Vagina (tissue), 2 donors: ENCODE data around the gene EFHC1. TPM values are rescaled to one million over a fixed set of nuclear protein-coding genes. Genes with fewer than 3 reads are reported as not detected.

Source experiments
- DNase-seq, 2 donors: peaks; one replicate each; pipeline ENCODE4 v3.0.0-alpha.2; 2017; ENCODE audit errors: extremely low spot score in 2 of 2
- H3K27ac ChIP-seq: fragments of 200-600 bp; sonication (generic); one replicate; pipeline ENCODE4 v1.5.1; 2019
- H3K27me3 ChIP-seq: fragments of 200-600 bp; sonication (generic); one replicate; pipeline ENCODE4 v1.5.1; 2019
- H3K36me3 ChIP-seq, 2 donors: fragments of 200-600 bp; sonication (generic); one replicate each; pipeline ENCODE4 v1.5.1; 2017 to 2019
- H3K4me1 ChIP-seq: fragments of 200-600 bp; sonication (generic); one replicate; pipeline ENCODE4 v1.5.1; 2019
- H3K4me3 ChIP-seq, 2 donors: fragments of 200-600 bp; sonication (generic); 1 replicate in 1 of 2; 2 replicates in 1 of 2; pipeline ENCODE4 v1.5.1; 2016 to 2019
- H3K9me3 ChIP-seq: fragments of 200-600 bp; sonication (generic); one replicate; pipeline ENCODE4 v1.5.1; 2019
- POLR2A ChIP-seq, 2 donors: fragments of 450-650 bp; IDR thresholded peaks; one replicate each; pipeline ENCODE4 v1.6.1; 2017; ENCODE audit warnings: antibody characterized with exemption in 2 of 2, mild to moderate bottlenecking in 2 of 2, moderate library complexity in 2 of 2
- POLR2AphosphoS5 ChIP-seq, 2 donors: sonication (generic); formaldehyde crosslinking; IDR thresholded peaks; one replicate each; pipeline ENCODE4 v1.9.0; 2017; ENCODE audit warnings: antibody characterized with exemption in 2 of 2, mild to moderate bottlenecking in 2 of 2, low read depth in 1 of 2; ENCODE audit not compliant: insufficient read depth in 1 of 2
- intact Hi-C: fragments of 100-400 bp; cut with DNase I; formaldehyde crosslinking; loops from one replicate; pipeline ENCODE4 v1.15.1; 2023
- total RNA-seq: library from RNA; depleted of rRNA; stranded (reverse); fragments of >200 nt; gene quantifications from one replicate; pipeline ENCODE4 v1.2.3, GENCODE V29; 2016
- TF ChIP-seq, protein P1 (sequence below), 3 experiments: fragments of 450-650 bp in 2 of 3; fragments of 200-600 bp in 1 of 3; sonication (generic) in 1 of 3; IDR thresholded peaks; one replicate each; pipeline ENCODE4 v1.5.1; 2017 to 2019; ENCODE audit warnings: antibody characterized with exemption in 3 of 3, mild to moderate bottlenecking in 2 of 3, moderate library complexity in 2 of 3

The EFHC1 gene
- total RNA-seq, 1 donor from 2014 or later, result 27.0 TPM

DNA sequence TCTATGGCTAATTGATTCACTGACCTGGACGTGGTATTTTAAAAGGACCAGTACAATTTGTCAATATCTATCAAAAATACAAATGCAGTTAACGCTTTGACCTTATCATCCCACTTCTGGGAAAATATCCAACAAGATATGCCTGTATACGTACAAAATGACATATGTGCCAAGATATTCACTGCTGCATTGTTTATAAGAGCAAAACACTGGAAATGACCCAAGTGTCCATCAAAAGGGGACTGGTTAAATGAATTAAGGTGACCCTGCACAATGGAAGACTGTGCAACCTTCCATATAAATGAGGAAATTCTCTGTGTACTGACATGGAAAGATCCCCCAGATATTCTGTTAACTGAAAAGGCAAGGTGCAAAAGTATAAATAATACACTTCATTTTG, 142.8 kb downstream of the EFHC1 start:
- TF ChIP-seq, protein P1, sequence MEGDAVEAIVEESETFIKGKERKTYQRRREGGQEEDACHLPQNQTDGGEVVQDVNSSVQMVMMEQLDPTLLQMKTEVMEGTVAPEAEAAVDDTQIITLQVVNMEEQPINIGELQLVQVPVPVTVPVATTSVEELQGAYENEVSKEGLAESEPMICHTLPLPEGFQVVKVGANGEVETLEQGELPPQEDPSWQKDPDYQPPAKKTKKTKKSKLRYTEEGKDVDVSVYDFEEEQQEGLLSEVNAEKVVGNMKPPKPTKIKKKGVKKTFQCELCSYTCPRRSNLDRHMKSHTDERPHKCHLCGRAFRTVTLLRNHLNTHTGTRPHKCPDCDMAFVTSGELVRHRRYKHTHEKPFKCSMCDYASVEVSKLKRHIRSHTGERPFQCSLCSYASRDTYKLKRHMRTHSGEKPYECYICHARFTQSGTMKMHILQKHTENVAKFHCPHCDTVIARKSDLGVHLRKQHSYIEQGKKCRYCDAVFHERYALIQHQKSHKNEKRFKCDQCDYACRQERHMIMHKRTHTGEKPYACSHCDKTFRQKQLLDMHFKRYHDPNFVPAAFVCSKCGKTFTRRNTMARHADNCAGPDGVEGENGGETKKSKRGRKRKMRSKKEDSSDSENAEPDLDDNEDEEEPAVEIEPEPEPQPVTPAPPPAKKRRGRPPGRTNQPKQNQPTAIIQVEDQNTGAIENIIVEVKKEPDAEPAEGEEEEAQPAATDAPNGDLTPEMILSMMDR (IDR thresholded peaks at IDR 0.05), result no peak
- TF ChIP-seq POLR2A (IDR thresholded peaks at IDR 0.05) (no peak), POLR2AphosphoS5 (IDR thresholded peaks at IDR 0.05; ENCODE audit: insufficient read depth in 1 of 2, low read depth in 1 of 2) (no peak)
- Histone ChIP-seq H3K36me3 (no peaks in the 10 kb centered on the region), H3K9me3 (no peaks in the 10 kb centered on the region), H3K4me1 (peaks cover 38% of the 10 kb centered on the region), H3K27me3 (no peaks in the 10 kb centered on the region), H3K27ac (no peak overlapping the region), H3K4me3 (no peak overlapping the region)
- DNase-seq, result no peak
- intact Hi-C loops, result no loop called here

DNA sequence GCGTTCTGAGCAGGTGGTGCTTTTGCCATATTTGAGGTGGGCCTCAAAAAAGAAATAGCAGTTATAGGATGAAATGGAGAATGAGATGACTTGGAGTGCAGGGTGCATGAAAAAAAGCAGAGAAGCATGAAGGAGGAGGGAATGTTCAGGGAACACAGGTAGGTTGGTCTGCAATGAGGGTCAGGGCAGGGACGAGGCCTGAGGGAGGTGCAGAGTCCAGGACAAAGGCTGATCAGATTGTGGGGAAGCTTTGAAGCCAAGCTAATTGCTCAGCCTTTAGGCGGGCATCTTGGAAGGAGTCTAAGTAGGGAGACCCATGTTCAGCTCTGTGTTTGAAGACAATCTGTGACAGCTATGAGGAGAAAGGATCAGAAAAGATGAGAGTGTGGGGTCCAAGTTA, 144.7 kb downstream of the EFHC1 start:
- DNase-seq, result no peak
- intact Hi-C loops, result no loop called here
- H3K4me3 ChIP-seq, result no peak overlapping the region
- TF ChIP-seq, protein P1 (IDR thresholded peaks at IDR 0.05), result no peak
- TF ChIP-seq POLR2A (IDR thresholded peaks at IDR 0.05), result no peak
- no peak for TF ChIP-seq POLR2AphosphoS5 (IDR thresholded peaks at IDR 0.05; ENCODE audit: insufficient read depth in 1 of 2, low read depth in 1 of 2)
- peaks cover 42% of the 10 kb centered on the region for H3K4me1 ChIP-seq
- H3K36me3 ChIP-seq, result no peaks in the 10 kb centered on the region
- no peaks in the 10 kb centered on the region for H3K9me3 ChIP-seq
- no peak overlapping the region for H3K27ac ChIP-seq
- H3K27me3 ChIP-seq, result no peaks in the 10 kb centered on the region

DNA sequence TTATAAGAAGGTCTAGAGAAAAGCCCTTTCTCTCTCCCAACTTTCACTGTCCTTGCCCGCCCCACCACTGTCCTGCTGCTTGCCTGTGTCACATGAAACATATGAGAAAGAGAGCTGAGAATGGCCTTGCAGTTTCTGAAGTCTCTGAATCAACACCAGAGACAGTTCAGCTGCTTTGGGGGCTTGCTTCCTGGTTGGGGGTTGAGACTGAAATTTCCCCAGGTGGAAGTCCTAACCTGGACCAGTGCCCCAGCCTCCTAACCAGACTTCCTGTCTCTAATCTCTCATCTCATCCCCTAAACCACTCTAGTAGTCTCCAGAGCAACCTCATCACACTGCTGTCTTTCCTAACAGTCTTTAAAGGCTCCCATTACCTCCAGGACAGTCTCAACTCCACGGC, 146.1 kb downstream of the EFHC1 start:
- TF ChIP-seq POLR2A (IDR thresholded peaks at IDR 0.05), result no peak
- TF ChIP-seq POLR2AphosphoS5 (IDR thresholded peaks at IDR 0.05; ENCODE audit: insufficient read depth in 1 of 2, low read depth in 1 of 2), result no peak
- TF ChIP-seq, protein P1 (IDR thresholded peaks at IDR 0.05), result no peak
- Histone ChIP-seq H3K9me3 (no peaks in the 10 kb centered on the region), H3K4me1 (peaks cover 56% of the 10 kb centered on the region), H3K27ac (peak overlapping the region; percentile 36), H3K36me3 (no peaks in the 10 kb centered on the region), H3K4me3 (no peak overlapping the region), H3K27me3 (no peaks in the 10 kb centered on the region)
- intact Hi-C loops, result no loop called here
- no peak for DNase-seq

DNA sequence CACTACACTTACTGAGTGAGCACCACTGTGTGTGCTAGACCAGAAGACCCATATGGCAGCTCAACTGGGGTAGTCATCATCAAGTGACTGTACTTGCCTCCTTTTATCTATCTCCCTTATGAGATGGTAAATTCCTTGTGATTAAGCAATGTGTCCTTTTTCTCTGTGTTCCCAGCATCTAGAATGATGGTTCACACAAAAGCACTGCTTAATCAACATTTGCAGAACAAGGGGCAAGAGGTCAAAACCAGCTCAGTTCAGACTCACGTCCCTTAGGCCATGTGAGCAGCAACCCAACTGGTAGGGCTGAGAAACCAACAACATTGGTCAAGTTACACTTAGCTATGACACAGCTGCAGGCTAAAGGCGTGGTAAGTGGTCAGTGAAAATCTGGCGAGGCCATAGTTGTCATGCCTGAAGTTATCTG, 146.7 kb downstream of the EFHC1 start:
- H3K4me3 ChIP-seq, result no peak overlapping the region
- intact Hi-C loops, result no loop called here
- H3K27me3 ChIP-seq, result no peaks in the 10 kb centered on the region
- H3K36me3 ChIP-seq, result no peaks in the 10 kb centered on the region
- TF ChIP-seq POLR2A (IDR thresholded peaks at IDR 0.05), result no peak
- TF ChIP-seq, protein P1 (IDR thresholded peaks at IDR 0.05), result no peak
- no peak for TF ChIP-seq POLR2AphosphoS5 (IDR thresholded peaks at IDR 0.05; ENCODE audit: insufficient read depth in 1 of 2, low read depth in 1 of 2)
- DNase-seq, result no peak
- peak overlapping the region; percentile 36 for H3K27ac ChIP-seq
- no peaks in the 10 kb centered on the region for H3K9me3 ChIP-seq
- peaks cover 62% of the 10 kb centered on the region for H3K4me1 ChIP-seq

DNA sequence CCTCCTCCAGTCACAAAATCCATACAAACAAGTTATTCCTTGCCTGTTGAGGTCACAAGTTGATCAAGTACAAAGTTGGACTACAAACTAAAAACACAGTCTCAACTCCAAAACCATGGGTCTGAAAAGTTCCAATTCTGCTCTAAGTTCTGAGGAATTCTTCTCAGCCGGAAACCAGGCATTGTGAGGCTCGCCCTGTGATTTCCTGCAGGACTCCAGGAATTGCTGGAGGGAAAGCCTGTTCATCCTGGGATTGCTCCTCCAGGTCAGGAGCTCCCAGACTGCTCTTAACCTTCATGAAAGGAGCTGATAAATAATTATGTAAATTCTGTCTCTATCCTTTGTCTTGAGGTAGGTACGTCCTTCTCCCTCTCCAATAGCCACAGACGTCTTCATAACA, 148.2 kb downstream of the EFHC1 start:
- Histone ChIP-seq H3K27me3 (no peaks in the 10 kb centered on the region), H3K4me3 (no peak overlapping the region), H3K36me3 (no peaks in the 10 kb centered on the region), H3K9me3 (no peaks in the 10 kb centered on the region), H3K4me1 (peaks cover 75% of the 10 kb centered on the region), H3K27ac (peak overlapping the region; percentile 5)
- TF ChIP-seq, protein P1 (IDR thresholded peaks at IDR 0.05), result no peak
- peak in 1 of 2 donors; percentile 15 for TF ChIP-seq POLR2AphosphoS5 (IDR thresholded peaks at IDR 0.05; ENCODE audit: insufficient read depth in 1 of 2, low read depth in 1 of 2)
- intact Hi-C loops, result no loop called here
- no peak for DNase-seq
